Adrenal gland (tissue), 5 donors: ENCODE measurements around the gene SLC22A3.

Source experiments
- CTCF ChIP-seq, 6 experiments: fragments of 450-650 bp in 4 of 6; fragments of 200-600 bp in 2 of 6; sonication (generic) in 1 of 6; IDR thresholded peaks; 1 replicate in 5 of 6; 2 replicates in 1 of 6; pipeline versions ENCODE4 v1.5.1 to v1.8.0; 2016 to 2021; ENCODE audit warnings: antibody characterized with exemption in 6 of 6, mild to moderate bottlenecking in 2 of 6, moderate library complexity in 1 of 6
- POLR2A ChIP-seq, 2 donors: fragments of 450-650 bp; IDR thresholded peaks; one replicate each; pipeline ENCODE4 v1.6.1; 2017; ENCODE audit warnings: antibody characterized with exemption in 2 of 2, mild to moderate bottlenecking in 2 of 2, moderate library complexity in 1 of 2
- donor health status: DM: no; HTN: no; CAD: no.

- TF ChIP-seq CTCF (IDR thresholded peaks at IDR 0.05) = no peak
- no peak for TF ChIP-seq POLR2A (IDR thresholded peaks at IDR 0.05)
These were observed 78.0 kb downstream of the SLC22A3 start for GRCh38 chr6:160426136-160426535.
